ENCODE measurements around the gene FADS3.

Gene FADS3

GRCh38 chr11:61880031-61880430 lies 11.3 kb downstream of the FADS3 start:
- no peak for DNase-seq (ENCODE audit: low read depth, low spot score)

- no peak for DNase-seq (ENCODE audit: low read depth, low spot score)
Observed at GRCh38 chr11:61879152-61879551, 12.2 kb downstream of the FADS3 start.

- DNase-seq (ENCODE audit: low read depth, low spot score): no peak
Observed at GRCh38 chr11:61875698-61876097, 15.6 kb downstream of the FADS3 start.

- no peak for DNase-seq (ENCODE audit: low read depth, low spot score)
Observed at GRCh38 chr11:61874853-61875252, 16.5 kb downstream of the FADS3 start.

DNA sequence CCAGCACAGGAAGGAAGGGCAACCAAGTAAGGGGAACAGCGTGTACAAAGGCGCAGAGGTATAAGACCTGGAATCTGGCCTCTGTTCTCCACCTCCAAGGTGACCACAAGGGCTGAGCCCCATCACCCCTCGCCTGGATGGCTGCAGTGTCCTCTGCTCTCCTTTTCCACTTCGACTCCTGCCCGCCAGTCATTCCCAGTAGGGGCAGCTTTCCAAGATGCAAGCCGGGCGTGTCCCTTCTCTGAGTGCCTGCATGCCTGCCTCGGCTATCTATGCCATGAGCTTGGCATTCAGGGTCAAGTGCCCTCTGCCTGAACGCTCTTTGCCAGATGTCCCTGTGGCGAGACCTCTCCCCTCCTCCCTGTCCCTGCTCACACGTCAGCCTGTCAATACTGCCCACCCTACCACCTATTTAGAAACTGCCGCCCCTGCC lies 17.0 kb downstream of the FADS3 start:
- DNase-seq (ENCODE audit: low read depth, low spot score): no peak

DNA sequence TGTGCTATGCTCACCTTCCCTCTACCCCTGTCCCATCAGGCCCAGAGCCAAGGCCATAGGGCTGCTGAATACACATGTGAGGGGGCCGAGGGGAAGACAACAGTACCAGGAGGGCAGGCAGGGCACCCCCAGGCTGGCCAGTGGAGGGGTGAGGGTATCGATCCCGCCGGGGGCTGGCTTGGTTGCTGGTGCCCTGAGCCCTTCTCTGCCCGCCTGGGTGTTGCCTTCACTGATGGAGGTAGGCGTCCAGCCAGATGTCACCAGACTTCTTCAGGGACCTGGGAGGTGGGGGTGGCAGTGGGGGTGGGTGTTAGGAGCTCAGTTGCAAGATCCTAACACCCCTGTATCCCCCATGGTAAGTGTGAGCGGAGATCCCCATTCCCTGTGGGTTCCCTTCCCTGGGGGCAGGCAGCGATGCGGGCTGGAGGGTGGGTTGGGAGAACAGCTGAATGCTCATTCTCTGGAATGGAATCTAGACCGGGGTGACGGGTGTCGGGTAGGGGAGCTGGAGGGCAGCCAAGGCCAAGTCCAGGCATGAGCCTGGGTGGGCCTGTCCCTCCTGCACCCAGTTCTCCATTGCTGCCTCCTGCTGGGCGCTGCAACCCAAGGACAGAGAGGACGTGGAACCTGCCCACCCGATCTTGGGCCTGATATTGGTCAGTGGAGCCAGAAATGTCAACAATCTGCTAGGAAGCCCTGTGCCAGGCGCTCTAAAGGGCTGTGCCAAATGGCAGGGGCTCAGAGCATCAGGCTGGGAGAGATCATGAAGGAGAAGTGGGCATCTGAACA lies 17.6 kb downstream of the FADS3 start:
- no peak for DNase-seq (ENCODE audit: low read depth, low spot score)

- no peak for DNase-seq (ENCODE audit: low read depth, low spot score)
Observed at GRCh38 chr11:61872935-61873565, 18.3 kb downstream of the FADS3 start.

DNA sequence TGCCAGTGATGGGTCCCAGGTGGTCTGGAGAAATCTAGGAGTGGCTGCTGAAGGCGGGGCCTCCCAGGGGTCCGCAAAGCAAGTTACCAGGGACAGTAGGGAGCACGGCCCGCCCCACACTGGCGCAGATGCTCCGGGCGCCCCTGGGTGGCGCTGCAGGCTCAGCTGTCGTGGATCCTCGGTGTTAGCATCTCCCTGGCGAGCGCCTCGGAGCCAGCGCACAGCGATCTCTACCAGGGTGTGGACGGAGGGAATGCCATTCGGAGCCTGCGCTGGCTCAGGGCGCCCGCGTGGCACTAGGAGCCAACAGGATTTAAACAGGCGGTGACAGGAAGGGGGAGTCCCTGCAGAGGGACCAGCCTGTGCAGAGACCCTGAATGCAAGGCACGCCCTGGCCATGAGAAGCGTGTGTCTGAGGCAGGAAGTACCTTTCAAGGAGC lies 20.2 kb downstream of the FADS3 start:
- no peak for DNase-seq (ENCODE audit: low read depth, low spot score)

- DNase-seq (ENCODE audit: low read depth, low spot score): no peak
Observed at GRCh38 chr11:61870541-61871031, 20.8 kb downstream of the FADS3 start.

DNA sequence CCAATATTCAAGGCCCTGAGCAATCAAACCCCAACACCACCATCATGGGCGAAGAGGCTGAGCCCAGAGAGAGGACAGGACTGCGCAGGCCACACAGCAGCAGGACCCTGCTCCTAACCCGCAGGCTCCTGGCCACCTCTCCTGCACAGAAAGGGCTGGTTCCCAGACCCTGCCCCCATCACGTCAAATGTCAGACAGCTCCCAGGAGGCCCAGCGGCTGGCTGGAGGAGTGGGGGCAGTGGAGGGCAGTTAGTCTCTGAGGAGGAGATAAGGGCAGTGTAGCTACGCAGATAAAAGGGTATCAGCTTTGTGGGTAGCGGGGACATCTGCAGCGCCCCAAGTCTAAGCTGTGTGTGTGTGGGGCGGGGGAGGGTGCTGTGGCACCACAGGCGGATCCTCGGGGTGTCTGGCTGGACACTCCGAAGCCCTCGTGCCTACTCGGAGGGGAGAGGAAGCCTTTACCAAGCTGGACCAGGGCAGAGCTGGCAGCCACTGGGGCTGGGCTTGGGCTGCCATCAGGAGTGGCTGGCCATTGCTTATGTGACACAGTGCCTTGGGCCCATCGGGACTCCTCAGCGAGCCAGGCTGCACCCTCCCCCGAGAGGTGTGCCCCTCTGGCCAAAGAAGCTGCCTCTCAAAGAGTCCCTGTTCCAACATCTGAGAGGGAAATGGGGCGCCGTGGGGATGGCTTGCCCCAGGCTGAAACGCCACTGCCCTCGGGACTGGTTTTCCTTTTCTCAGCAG lies 21.5 kb downstream of the FADS3 start:
- no peak for DNase-seq (ENCODE audit: low read depth, low spot score)

DNA sequence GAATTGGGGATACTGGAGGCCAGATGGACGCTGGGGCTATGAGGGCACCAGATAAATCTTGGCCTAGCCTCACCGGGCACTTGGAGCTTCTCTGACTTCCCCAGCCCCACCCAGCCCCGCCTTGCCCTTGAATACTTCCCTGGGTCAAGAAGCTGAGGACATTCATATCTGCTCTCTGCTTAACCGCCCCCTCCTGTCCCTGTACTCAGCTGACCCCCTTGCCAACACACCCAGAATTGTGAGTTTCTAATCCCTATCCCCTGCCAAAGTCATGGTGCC lies 22.0 kb downstream of the FADS3 start:
- no peak for DNase-seq (ENCODE audit: low read depth, low spot score)

DNA sequence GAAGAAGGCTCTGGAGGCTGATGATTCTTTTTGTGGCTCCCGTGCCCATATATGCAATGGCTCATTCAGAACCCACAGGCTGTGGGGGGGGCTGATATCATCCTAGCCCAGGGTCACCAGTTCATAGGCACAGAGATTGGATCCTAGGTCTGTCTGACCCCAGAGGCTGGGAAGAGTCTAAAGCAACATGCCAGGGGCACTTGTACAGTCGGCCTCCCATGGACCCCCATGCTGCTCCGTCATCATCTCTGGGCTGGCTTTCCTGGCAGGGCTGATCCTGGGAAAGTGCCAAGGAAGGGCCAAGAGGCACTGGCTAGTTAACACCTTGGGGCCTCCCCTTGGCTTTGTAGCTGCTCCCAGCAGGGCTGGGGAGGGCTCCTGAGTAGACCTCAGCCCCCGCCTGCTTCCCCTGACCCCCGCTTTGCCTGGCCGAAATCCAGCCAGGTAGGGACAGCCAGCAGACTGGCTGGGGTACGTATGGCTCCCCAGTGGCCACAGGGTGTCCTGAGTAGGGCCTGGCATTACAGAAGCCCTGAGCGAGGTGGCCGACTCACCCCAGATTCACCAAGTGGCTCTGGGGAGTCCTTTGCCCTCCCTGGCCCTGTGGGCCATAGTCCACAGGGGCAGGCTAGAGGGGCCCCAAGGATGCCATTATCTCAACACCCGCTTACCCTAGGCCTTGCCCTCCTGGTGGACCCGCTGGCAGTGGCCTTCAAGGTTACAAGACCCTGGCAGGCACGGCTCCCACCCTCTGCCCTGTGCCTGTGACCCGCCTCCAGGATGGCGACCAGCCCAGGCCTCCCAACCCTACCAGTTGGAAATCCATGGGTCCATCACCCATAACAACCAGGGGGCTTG lies 22.5 kb downstream of the FADS3 start:
- DNase-seq (ENCODE audit: low read depth, low spot score): no peak

GRCh38 chr11:61866958-61867343 lies 24.4 kb downstream of the FADS3 start:
- DNase-seq (ENCODE audit: low read depth, low spot score): no peak

DNA sequence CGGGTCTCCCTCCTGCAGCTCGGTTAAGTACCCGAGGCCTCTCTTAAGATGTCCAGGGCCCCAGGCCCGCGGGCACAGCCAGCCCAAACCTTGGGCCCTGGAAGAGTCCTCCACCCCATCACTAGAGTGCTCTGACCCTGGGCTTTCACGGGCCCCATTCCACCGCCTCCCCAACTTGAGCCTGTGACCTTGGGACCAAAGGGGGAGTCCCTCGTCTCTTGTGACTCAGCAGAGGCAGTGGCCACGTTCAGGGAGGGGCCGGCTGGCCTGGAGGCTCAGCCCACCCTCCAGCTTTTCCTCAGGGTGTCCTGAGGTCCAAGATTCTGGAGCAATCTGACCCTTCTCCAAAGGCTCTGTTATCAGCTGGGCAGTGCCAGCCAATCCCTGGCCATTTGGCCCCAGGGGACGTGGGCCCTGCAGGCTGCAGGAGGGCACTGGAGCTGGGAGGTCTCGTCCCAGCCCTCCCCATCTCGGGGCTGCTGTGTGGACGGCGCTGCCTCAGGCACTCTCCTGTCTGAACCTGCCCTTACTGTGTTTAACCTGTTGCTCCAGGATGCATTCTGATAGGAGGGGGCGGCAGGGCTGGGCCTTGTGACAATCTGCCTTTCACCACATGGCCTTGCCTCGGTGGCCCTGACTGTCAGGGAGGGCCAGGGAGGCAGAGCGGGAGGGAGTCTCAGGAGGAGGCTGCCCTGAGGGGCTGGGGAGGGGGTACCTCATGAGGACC lies 25.0 kb downstream of the FADS3 start:
- no peak for DNase-seq (ENCODE audit: low read depth, low spot score)

DNA sequence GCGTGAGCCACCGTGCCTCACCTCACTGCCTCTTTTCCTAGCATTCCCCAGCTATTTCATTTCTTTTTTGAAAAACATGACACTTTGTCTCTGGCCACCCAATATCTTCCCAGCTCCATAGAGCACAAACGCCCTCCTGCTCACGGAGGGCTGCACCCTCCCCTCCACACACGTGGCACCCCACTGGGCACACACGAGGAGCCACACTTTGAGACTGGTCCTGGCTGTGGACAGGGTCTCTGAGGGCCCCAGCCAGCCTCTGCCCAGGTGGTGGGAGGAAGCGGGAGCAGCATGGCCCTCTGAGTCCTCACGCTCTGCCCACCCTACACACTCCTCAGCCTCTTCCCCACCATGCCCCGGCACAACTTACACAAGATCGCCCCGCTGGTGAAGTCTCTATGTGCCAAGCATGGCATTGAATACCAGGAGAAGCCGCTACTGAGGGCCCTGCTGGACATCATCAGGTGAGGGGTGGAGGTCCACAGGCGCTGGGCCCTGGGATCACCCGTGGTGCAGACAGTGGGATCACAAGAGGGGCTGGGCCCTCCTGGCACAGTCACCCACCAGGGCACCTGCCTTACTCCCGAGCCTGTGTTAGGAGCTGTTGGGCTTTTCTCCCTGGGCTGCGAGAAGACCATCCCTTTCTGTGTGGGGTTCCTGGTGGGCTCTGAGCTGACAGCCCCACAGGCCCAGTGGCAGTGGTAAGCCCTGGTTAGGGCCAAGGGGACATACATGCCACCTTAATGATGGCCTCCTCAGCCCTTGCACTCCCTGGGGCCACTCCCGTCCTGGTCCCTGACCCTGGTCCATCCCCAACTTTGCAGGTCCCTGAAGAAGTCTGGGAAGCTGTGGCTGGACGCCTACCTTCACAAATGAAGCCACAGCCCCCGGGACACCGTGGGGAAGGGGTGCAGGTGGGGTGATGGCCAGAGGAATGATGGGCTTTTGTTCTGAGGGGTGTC lies 26.2 kb downstream of the FADS3 start:
- no peak for DNase-seq (ENCODE audit: low read depth, low spot score)

- DNase-seq (ENCODE audit: low read depth, low spot score): no peak
Observed at GRCh38 chr11:61863548-61864081, 27.7 kb downstream of the FADS3 start.

DNA sequence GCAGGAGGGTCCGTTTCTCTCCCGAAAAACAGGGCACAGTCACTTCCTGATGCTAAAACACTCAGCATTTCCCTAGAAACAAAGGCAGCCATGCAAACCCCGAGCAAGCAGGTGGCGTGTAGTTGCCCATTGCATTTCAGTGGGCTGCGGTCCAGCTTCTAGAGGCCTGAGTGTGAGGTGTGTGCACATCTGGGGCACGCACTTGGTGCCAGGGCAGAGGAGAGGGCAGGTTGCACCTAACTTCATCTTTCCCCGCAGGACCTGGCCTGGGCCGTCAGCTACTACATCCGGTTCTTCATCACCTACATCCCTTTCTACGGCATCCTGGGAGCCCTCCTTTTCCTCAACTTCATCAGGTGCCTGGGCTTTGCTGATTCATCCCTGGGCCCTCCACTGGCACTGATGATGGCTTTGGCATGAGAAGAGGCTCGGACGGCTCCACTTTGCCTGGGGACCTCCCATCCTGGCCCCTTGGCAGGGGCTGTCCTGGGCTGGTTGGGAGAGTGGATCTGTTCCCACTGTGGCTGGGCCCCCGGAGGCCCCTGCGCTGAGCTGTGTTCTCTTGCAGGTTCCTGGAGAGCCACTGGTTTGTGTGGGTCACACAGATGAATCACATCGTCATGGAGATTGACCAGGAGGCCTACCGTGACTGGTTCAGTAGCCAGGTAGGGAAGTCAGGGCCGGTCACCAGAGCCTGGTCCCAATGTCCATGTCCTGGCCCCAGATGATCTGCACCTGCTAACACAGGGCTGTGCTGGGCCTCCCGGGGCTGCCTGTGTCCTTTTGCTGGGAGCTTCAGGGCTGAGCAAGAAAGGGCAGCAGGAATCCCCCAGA lies 28.4 kb downstream of the FADS3 start:
- DNase-seq (ENCODE audit: low read depth, low spot score): no peak

GRCh38 chr11:61861634-61862033 lies 29.7 kb downstream of the FADS3 start:
- DNase-seq (ENCODE audit: low read depth, low spot score): no peak
